Esophagus squamous epithelium (tissue), 4 donors: ENCODE measurements around the gene MYO15A.

Experiments
- POLR2A ChIP-seq, 4 donors: fragments of 450-650 bp; IDR thresholded peaks; one replicate each; pipeline ENCODE4 v1.6.1; 2017; ENCODE audit warnings: antibody characterized with exemption in 4 of 4, mild to moderate bottlenecking in 4 of 4, moderate library complexity in 3 of 4
- TF ChIP-seq, protein P1 (sequence below), 6 experiments: fragments of 450-650 bp in 4 of 6; fragments of 200-600 bp in 2 of 6; sonication (generic) in 2 of 6; IDR thresholded peaks; one replicate each; pipeline ENCODE4 v1.5.1; 2016 to 2019; ENCODE audit warnings: antibody characterized with exemption in 6 of 6, mild to moderate bottlenecking in 4 of 6, moderate library complexity in 4 of 6

DNA sequence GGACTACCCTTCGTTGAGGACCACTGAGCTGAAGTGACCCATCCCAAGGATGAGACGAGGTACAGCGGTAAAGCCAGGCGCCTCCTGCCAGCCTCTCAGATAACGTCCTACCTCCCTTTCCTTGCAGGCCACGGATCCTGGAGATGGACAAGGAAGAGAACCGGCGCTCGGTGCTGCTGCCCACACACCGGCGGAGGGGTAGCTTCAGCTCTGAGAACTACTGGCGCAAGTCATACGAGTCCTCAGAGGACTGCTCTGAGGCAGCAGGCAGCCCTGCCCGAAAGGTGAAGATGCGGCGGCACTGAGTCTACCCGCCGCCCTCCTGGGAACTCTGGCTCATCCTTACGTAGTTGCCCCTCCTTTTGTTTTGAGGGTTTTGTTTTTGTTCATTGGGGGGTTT lies 99.5 kb downstream of the MYO15A start:
- TF ChIP-seq, protein P1, sequence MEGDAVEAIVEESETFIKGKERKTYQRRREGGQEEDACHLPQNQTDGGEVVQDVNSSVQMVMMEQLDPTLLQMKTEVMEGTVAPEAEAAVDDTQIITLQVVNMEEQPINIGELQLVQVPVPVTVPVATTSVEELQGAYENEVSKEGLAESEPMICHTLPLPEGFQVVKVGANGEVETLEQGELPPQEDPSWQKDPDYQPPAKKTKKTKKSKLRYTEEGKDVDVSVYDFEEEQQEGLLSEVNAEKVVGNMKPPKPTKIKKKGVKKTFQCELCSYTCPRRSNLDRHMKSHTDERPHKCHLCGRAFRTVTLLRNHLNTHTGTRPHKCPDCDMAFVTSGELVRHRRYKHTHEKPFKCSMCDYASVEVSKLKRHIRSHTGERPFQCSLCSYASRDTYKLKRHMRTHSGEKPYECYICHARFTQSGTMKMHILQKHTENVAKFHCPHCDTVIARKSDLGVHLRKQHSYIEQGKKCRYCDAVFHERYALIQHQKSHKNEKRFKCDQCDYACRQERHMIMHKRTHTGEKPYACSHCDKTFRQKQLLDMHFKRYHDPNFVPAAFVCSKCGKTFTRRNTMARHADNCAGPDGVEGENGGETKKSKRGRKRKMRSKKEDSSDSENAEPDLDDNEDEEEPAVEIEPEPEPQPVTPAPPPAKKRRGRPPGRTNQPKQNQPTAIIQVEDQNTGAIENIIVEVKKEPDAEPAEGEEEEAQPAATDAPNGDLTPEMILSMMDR (IDR thresholded peaks at IDR 0.05) = no peak
- no peak for TF ChIP-seq POLR2A (IDR thresholded peaks at IDR 0.05)
